Neural progenitor cell (in vitro differentiated cells): Measurements from ENCODE around the gene GMDS. TPM values are rescaled to one million over a fixed set of nuclear protein-coding genes. Genes with fewer than 3 reads are reported as not detected.
"Not testable (repeated sequence)": the region's sequence is repeated elsewhere in the genome, so short reads cannot be mapped to it uniquely, and the experiment has no call there.

Source experiments
- DNase-seq: peaks from one replicate; pipeline ENCODE4 v3.0.0-alpha.2; 2016; ENCODE audit warnings: low spot score
- H2AFZ ChIP-seq: fragments of 200-600 bp; sonication (generic); replicated peaks from 2 replicates; pipeline ENCODE4 v1.6.1; 2016; ENCODE audit warnings: antibody characterized with exemption
- H3F3A ChIP-seq: fragments of 200-600 bp; sonication (generic); 2 replicates; pipeline ENCODE4 v1.6.1; 2016; ENCODE audit warnings: antibody characterized with exemption, low read depth
- H3K27ac ChIP-seq: fragments of 200-600 bp; sonication (generic); 2 replicates; pipeline ENCODE4 v1.5.1; 2016; ENCODE audit warnings: mild to moderate bottlenecking
- H3K27me3 ChIP-seq: fragments of 200-600 bp; sonication (generic); 2 replicates; pipeline ENCODE4 v1.6.1; 2016; ENCODE audit warnings: mild to moderate bottlenecking, moderate library complexity
- H3K36me3 ChIP-seq: fragments of 200-600 bp; sonication (generic); 2 replicates; pipeline ENCODE4 v1.5.1; 2016
- H3K4me1 ChIP-seq: fragments of 200-600 bp; sonication (generic); 2 replicates; pipeline ENCODE4 v1.6.1; 2016; ENCODE audit warnings: mixed run types
- H3K4me2 ChIP-seq: fragments of 200-600 bp; sonication (generic); 2 replicates; pipeline ENCODE4 v1.6.1; 2016
- H3K4me3 ChIP-seq: fragments of 200-600 bp; sonication (generic); 2 replicates; pipeline ENCODE4 v1.5.1; 2016
- H3K79me2 ChIP-seq: fragments of 200-600 bp; sonication (generic); 2 replicates; pipeline ENCODE4 v1.6.1; 2016; ENCODE audit warnings: low read depth
- H3K9ac ChIP-seq: fragments of 200-600 bp; sonication (generic); 2 replicates; pipeline ENCODE4 v1.6.1; 2016
- H3K9me3 ChIP-seq: fragments of 200-600 bp; sonication (generic); 2 replicates; pipeline ENCODE4 v1.5.1; 2016; ENCODE audit warnings: low read depth
- H4K20me1 ChIP-seq: fragments of 200-600 bp; sonication (generic); 2 replicates; pipeline ENCODE4 v1.6.1; 2016; ENCODE audit warnings: low read depth
- H3K27ac Mint-ChIP-seq: 3 replicates; pipeline ENCODE4 v1.8.0; 2021; ENCODE audit warnings: mixed read lengths
- H3K27me3 Mint-ChIP-seq: 2 replicates; pipeline ENCODE4 v1.8.0; 2022; ENCODE audit warnings: low read depth, mild to moderate bottlenecking, inconsistent platforms, moderate library complexity, mixed read lengths; ENCODE audit not compliant: insufficient read depth
- H3K36me3 Mint-ChIP-seq: 3 replicates; pipeline ENCODE4 v1.8.0; 2021; ENCODE audit warnings: mixed read lengths
- H3K4me1 Mint-ChIP-seq: 3 replicates; pipeline ENCODE4 v1.8.0; 2021; ENCODE audit warnings: mixed read lengths
- H3K4me3 Mint-ChIP-seq: 3 replicates; pipeline ENCODE4 v1.8.0; 2021; ENCODE audit warnings: mild to moderate bottlenecking, moderate library complexity, mixed read lengths
- H3K9me3 Mint-ChIP-seq: 3 replicates; pipeline ENCODE4 v1.8.0; 2020; ENCODE audit warnings: mixed read lengths
- CTCF ChIP-seq: fragments of 200-600 bp; sonication (generic); IDR thresholded peaks from 2 replicates; pipeline ENCODE4 v1.5.1; 2017; ENCODE audit warnings: antibody characterized with exemption, mild to moderate bottlenecking
- EZH2 ChIP-seq: fragments of 200-600 bp; sonication (generic); IDR thresholded peaks from 2 replicates; pipeline ENCODE4 v1.6.1; 2017; ENCODE audit warnings: antibody characterized with exemption, mild to moderate bottlenecking, moderate library complexity
- EZH2phosphoT487 ChIP-seq: fragments of 200-600 bp; sonication (generic); IDR thresholded peaks from 2 replicates; pipeline ENCODE4 v1.6.1; 2017; ENCODE audit warnings: antibody characterized with exemption
- total RNA-seq: library from RNA; depleted of rRNA; stranded (reverse); fragments of >200 nt; gene quantifications from 2 replicates; pipeline ENCODE4 v1.2.3, GENCODE V29; 2015; ENCODE audit warnings: low replicate concordance

Gene GMDS
- total RNA-seq, 1 donor from 2014 or later, result 22.6 TPM

GRCh38 chr6:1849691-1850090 lies 395.7 kb downstream of the GMDS start:
- Mint-ChIP-seq H3K4me3 (no peak overlapping the region), H3K27me3 (peaks cover 7% of the 10 kb centered on the region), H3K4me1 (peaks cover 2% of the 10 kb centered on the region), H3K36me3 (peaks cover 2% of the 10 kb centered on the region), H3K9me3 (peaks cover 20% of the 10 kb centered on the region), H3K27ac (no peak overlapping the region)
- Histone ChIP-seq H3K27me3 (no peaks in the 10 kb centered on the region), H3K4me1 (peaks cover 6% of the 10 kb centered on the region), H3F3A (no peaks in the 10 kb centered on the region), H3K4me3 (no peak overlapping the region), H4K20me1 (no peaks in the 10 kb centered on the region), H2AFZ (no peak overlapping the region), H3K4me2 (no peak overlapping the region), H3K36me3 (no peaks in the 10 kb centered on the region), H3K9ac (no peak overlapping the region), H3K27ac (no peak overlapping the region), H3K9me3 (peaks cover 6% of the 10 kb centered on the region), H3K79me2 (no peaks in the 10 kb centered on the region)
- DNase-seq, result no peak
- TF ChIP-seq CTCF, result no peak
- no peak for TF ChIP-seq EZH2phosphoT487
- no peak for TF ChIP-seq EZH2

- Mint-ChIP-seq H3K36me3 (peaks cover 2% of the 10 kb centered on the region), H3K27me3 (peaks cover 7% of the 10 kb centered on the region), H3K4me1 (peaks cover 2% of the 10 kb centered on the region), H3K27ac (no peak overlapping the region), H3K4me3 (no peak overlapping the region), H3K9me3 (peaks cover 20% of the 10 kb centered on the region)
- no peak overlapping the region for H2AFZ ChIP-seq
- peaks cover 6% of the 10 kb centered on the region for H3K9me3 ChIP-seq
- H3K4me3 ChIP-seq, result no peak overlapping the region
- no peak overlapping the region for H3K27ac ChIP-seq
- H3K9ac ChIP-seq, result no peak overlapping the region
- no peaks in the 10 kb centered on the region for H3K36me3 ChIP-seq
- H3K27me3 ChIP-seq, result no peaks in the 10 kb centered on the region
- no peak for DNase-seq
- no peaks in the 10 kb centered on the region for H3F3A ChIP-seq
- TF ChIP-seq CTCF, result no peak
- no peak for TF ChIP-seq EZH2phosphoT487
- TF ChIP-seq EZH2, result no peak
- peaks cover 6% of the 10 kb centered on the region for H3K4me1 ChIP-seq
- H3K79me2 ChIP-seq, result no peaks in the 10 kb centered on the region
- H4K20me1 ChIP-seq, result no peaks in the 10 kb centered on the region
- H3K4me2 ChIP-seq, result no peak overlapping the region
Measured at GRCh38 chr6:1848752-1849151, 396.7 kb downstream of the GMDS start.

GRCh38 chr6:1846611-1847010 lies 398.8 kb downstream of the GMDS start:
- peaks cover 6% of the 10 kb centered on the region for H3K9me3 ChIP-seq
- Mint-ChIP-seq H3K9me3 (peaks cover 20% of the 10 kb centered on the region), H3K27ac (no peak overlapping the region), H3K4me3 (no peak overlapping the region), H3K4me1 (peaks cover 2% of the 10 kb centered on the region), H3K36me3 (peaks cover 2% of the 10 kb centered on the region), H3K27me3 (peaks cover 7% of the 10 kb centered on the region)
- peaks cover 6% of the 10 kb centered on the region for H3K4me1 ChIP-seq
- TF ChIP-seq EZH2 (no peak), EZH2phosphoT487 (no peak), CTCF (no peak)
- no peaks in the 10 kb centered on the region for H4K20me1 ChIP-seq
- DNase-seq, result no peak
- H3K79me2 ChIP-seq, result no peaks in the 10 kb centered on the region
- H3K4me3 ChIP-seq, result no peak overlapping the region
- H3K27me3 ChIP-seq, result no peaks in the 10 kb centered on the region
- no peaks in the 10 kb centered on the region for H3K36me3 ChIP-seq
- no peak overlapping the region for H2AFZ ChIP-seq
- H3K27ac ChIP-seq, result no peak overlapping the region
- no peaks in the 10 kb centered on the region for H3F3A ChIP-seq
- no peak overlapping the region for H3K9ac ChIP-seq
- H3K4me2 ChIP-seq, result no peak overlapping the region

- not testable (repeated sequence) for H3K27me3 Mint-ChIP-seq, H2AFZ ChIP-seq, H3K36me3 ChIP-seq, H3K27ac ChIP-seq, H3K36me3 Mint-ChIP-seq, H3K4me1 ChIP-seq, H3K27ac Mint-ChIP-seq, H3K9ac ChIP-seq, H3K4me3 Mint-ChIP-seq, H3K79me2 ChIP-seq, H3K9me3 ChIP-seq, H3K27me3 ChIP-seq, DNase-seq, H3K4me2 ChIP-seq, H3K4me3 ChIP-seq, H3K4me1 Mint-ChIP-seq, H4K20me1 ChIP-seq, H3F3A ChIP-seq
- peaks cover 20% of the 10 kb centered on the region for H3K9me3 Mint-ChIP-seq
Measured at GRCh38 chr6:1845543-1845942, 399.9 kb downstream of the GMDS start.
